T-cell (primary cell): ENCODE measurements around the gene TRAPPC12. TPM values are rescaled to one million over a fixed set of nuclear protein-coding genes. Genes with fewer than 3 reads are reported as not detected.

ENCODE experiments used
- ATAC-seq, 4 experiments: fragments of 200-7000 bp in 3 of 4; fragments of 150-1000 bp in 1 of 4; cut with Tn5 transposase; replicated peaks in 1 of 4; 1 replicate in 3 of 4; 2 replicates in 1 of 4; pipeline ENCODE4 v1.10.0; 2021; ENCODE audit warnings: moderate library complexity in 3 of 4, mild to moderate bottlenecking in 2 of 4, moderate number of reproducible peaks in 1 of 4
- CTCF ChIA-PET, 2 donors: fragments of 300-600 bp; sonication (Branson Sonifier 250); formaldehyde crosslinking; loops; one replicate each; lab custom pipeline; 2022; ENCODE audit warnings: antibody characterized with exemption in 2 of 2; lab: Charles Lee
- POLR2A ChIA-PET, 2 donors: fragments of 300-600 bp; sonication (Branson Sonifier 250); formaldehyde crosslinking; loops; one replicate each; lab custom pipeline; 2022; ENCODE audit warnings: antibody characterized with exemption in 2 of 2; lab: Charles Lee
- DNase-seq, 35 experiments: peaks; one replicate each; pipeline versions ENCODE4 v3.0.0 to v3.0.0-alpha.2; 2013 to 2023
- H3K27ac ChIP-seq: one replicate; pipeline ENCODE4 v1.5.1; 2013; ENCODE audit warnings: low read length
- H3K27me3 ChIP-seq, 2 experiments: replicated peaks in 1 of 2; 1 replicate in 1 of 2; 2 replicates in 1 of 2; pipeline versions ENCODE4 v1.6.1 to v1.7.0; 2013; ENCODE audit warnings: low read length in 1 of 2, mixed read lengths in 1 of 2; ENCODE audit not compliant: control insufficient read depth in 2 of 2, insufficient read depth in 2 of 2; ENCODE audit errors: extremely low read depth in 1 of 2
- H3K36me3 ChIP-seq, 2 donors: 1 replicate in 1 of 2; 2 replicates in 1 of 2; pipeline versions ENCODE4 v1.6.1 to v1.7.0; 2013; ENCODE audit warnings: low read length in 1 of 2; ENCODE audit not compliant: control insufficient read depth in 2 of 2, insufficient read depth in 1 of 2; ENCODE audit errors: extremely low read depth in 1 of 2
- H3K4me1 ChIP-seq, 2 experiments: 1 replicate in 1 of 2; 2 replicates in 1 of 2; pipeline versions ENCODE4 v1.6.1 to v1.7.0; 2013; ENCODE audit warnings: low read length in 2 of 2, mixed read lengths in 1 of 2; ENCODE audit not compliant: insufficient read depth in 2 of 2, control insufficient read depth in 1 of 2; ENCODE audit errors: extremely low read depth in 1 of 2
- H3K4me3 ChIP-seq, 2 donors: 1 replicate in 1 of 2; 2 replicates in 1 of 2; pipeline versions ENCODE4 v1.5.1 to v1.7.0; 2013; ENCODE audit warnings: mild to moderate bottlenecking in 2 of 2, low read length in 1 of 2, moderate library complexity in 1 of 2; ENCODE audit not compliant: control insufficient read depth in 1 of 2; ENCODE audit errors: extremely low read depth in 1 of 2
- H3K9me3 ChIP-seq: 2 replicates; pipeline ENCODE4 v1.7.0; 2013
- H3K27ac Mint-ChIP-seq, 2 donors: one replicate each; pipeline ENCODE4 v1.8.0; 2020 to 2021; ENCODE audit warnings: mild to moderate bottlenecking in 2 of 2, mixed read lengths in 2 of 2
- H3K27me3 Mint-ChIP-seq, 2 donors: one replicate each; pipeline ENCODE4 v1.8.0; 2021 to 2022; ENCODE audit warnings: mixed read lengths in 2 of 2
- H3K36me3 Mint-ChIP-seq: one replicate; pipeline ENCODE4 v1.8.0; 2021; ENCODE audit warnings: mixed read lengths
- H3K4me1 Mint-ChIP-seq, 3 donors: one replicate each; pipeline ENCODE4 v1.8.0; 2020 to 2022; ENCODE audit warnings: mixed read lengths in 3 of 3, mild to moderate bottlenecking in 1 of 3
- H3K4me3 Mint-ChIP-seq, 3 donors: one replicate each; pipeline ENCODE4 v1.8.0; 2020 to 2022; ENCODE audit warnings: mild to moderate bottlenecking in 3 of 3, mixed read lengths in 3 of 3, moderate library complexity in 3 of 3
- H3K9me3 Mint-ChIP-seq, 3 donors: one replicate each; pipeline ENCODE4 v1.8.0; 2020 to 2022; ENCODE audit warnings: mixed read lengths in 3 of 3
- WGBS: methylation state at CpG from one replicate; pipeline ENCODE4 v1.1.5; 2013; ENCODE audit warnings: missing lambda C conversion rate; ENCODE audit not compliant: insufficient coverage; 5-methylcytosine and 5-hydroxymethylcytosine counted together
- total RNA-seq, 35 experiments: library from RNA in 6 of 35; stranded (reverse) in 6 of 35; fragments of 120-200 nt in 1 of 35; gene quantifications; one replicate each; pipeline versions ENCODE4 v1.2.1 to v1.2.4 and lab custom pipeline; 2013 to 2026

The TRAPPC12 gene
- total RNA-seq, 5 donors from 2014 or later (not counting 1 experiment from before 2014, with no cell fraction given) = 103 to 158 (median 152) TPM

DNA sequence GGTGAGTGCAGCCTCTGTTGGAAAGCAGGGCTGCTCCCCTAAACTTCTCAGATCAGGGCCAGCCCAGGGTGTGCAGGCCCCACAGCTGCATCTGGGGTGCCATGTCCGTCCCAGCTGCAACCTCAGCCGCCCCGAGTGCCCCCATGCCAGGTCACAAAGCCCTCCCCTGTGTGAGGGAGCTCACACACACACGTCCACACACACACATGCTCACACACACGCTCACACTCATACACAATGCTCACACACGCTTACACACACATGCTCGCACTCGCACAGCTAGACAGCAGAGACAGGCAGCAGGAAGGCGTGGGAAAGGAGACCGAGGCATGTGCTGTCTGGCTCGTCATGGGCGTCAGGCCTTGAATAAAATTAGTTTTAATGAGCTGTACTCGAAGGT is 84.5 kb downstream of the TRAPPC12 start:
- POLR2A ChIA-PET = no interaction called here

DNA sequence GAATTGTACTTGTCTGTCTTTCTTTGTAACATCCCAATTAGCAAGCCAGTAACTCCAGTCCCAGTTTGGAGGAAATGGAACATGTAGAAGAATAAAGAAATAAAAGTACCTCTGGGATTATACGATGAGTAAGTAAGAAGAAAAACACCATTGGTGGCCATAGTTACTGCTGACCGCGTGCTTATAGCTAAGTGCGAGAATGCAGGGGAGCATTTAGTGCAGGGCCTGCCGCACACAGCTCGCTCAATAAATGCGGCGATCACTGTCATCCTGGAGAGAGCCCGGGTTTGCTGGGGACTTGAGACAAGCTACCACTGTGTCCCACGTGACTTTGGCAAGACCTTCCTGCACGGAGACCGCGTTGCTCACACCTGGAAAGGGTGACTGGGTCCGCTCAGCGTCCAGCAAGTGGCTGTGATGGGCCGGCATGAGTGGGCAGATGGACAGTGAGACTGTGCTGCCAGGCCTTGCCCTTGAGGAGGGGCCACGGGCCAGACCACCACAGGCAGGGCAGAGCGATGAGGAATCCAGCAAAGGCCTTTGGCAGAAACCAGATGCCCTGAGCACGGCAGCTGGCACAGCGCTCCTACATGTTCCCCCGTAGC is 85.0 kb downstream of the TRAPPC12 start:
- Histone ChIP-seq H3K9me3 (no peaks in the 10 kb centered on the region), H3K27ac (no peak overlapping the region), H3K27me3 (no peaks in the 10 kb centered on the region), H3K4me1 (peaks cover 6 to 8% of the 10 kb centered on the region in 2 experiments), H3K4me3 (no peak overlapping the region), H3K36me3 (peaks cover 22 to 58% of the 10 kb centered on the region in 2 donors)
- H3K27me3 Mint-ChIP-seq = no peaks in the 10 kb centered on the region
- no peak overlapping the region for H3K4me3 Mint-ChIP-seq
- no peak overlapping the region for H3K27ac Mint-ChIP-seq
- POLR2A ChIA-PET = no interaction called here
- peaks cover 36% of the 10 kb centered on the region for H3K36me3 Mint-ChIP-seq
- CTCF ChIA-PET = interaction anchor here in 1 of 2 donors (0.6 to 1.5 kb wide), 2 partner anchors 9 to 68 kb away, joined by 3 to 4 read pairs; no protein-coding TSS in a partner anchor
- H3K9me3 Mint-ChIP-seq = no peaks in the 10 kb centered on the region
- DNase-seq = no peak
- 95% methylated on average over 21 of the region's 21 CpGs for WGBS
- peaks cover 10 to 12% (median 10%) of the 10 kb centered on the region in 3 donors for H3K4me1 Mint-ChIP-seq
- ATAC-seq = no peak

More for the DNA sequence above, 84.5 kb downstream of the TRAPPC12 start:
- no peaks in the 10 kb centered on the region for H3K27me3 Mint-ChIP-seq
- H3K27ac Mint-ChIP-seq = no peak overlapping the region
- CTCF ChIA-PET = interaction anchor here in 1 of 2 donors (0.6 to 1.5 kb wide), 2 partner anchors 10 to 68 kb away, joined by 3 to 4 read pairs; no protein-coding TSS in a partner anchor
- DNase-seq = no peak
- 94% methylated on average over 9 of the region's 13 CpGs for WGBS
- peaks cover 10 to 12% (median 10%) of the 10 kb centered on the region in 3 donors for H3K4me1 Mint-ChIP-seq
- H3K9me3 ChIP-seq = no peaks in the 10 kb centered on the region
- ATAC-seq = no peak
- H3K4me3 ChIP-seq = no peak overlapping the region
- H3K27me3 ChIP-seq = no peaks in the 10 kb centered on the region
- H3K36me3 ChIP-seq = peaks cover 21 to 57% of the 10 kb centered on the region in 2 donors
- H3K9me3 Mint-ChIP-seq = no peaks in the 10 kb centered on the region
- peaks cover 33% of the 10 kb centered on the region for H3K36me3 Mint-ChIP-seq
- H3K4me3 Mint-ChIP-seq = no peak overlapping the region
- H3K4me1 ChIP-seq = peaks cover 6 to 8% of the 10 kb centered on the region in 2 experiments
- no peak overlapping the region for H3K27ac ChIP-seq

DNA sequence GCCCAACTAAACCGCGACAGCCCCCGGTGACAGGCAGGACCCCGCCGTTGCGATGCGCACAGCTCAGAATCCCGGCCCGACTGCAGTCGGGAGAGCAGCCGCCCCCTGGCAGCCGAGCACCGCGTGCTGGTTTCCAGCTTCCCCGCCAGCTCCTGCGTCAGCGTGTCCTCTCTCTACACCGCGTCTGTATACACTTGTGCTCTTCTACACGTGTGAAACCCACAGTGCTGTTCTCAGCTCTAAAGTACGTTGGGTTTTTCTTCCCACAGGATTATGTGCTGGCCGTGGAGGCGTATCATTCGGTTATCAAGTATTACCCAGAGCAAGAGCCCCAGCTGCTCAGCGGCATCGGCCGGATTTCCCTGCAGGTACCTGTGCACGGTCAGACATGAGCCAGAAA is 85.8 kb downstream of the TRAPPC12 start:
- H3K4me1 ChIP-seq = peaks cover 6 to 8% of the 10 kb centered on the region in 2 experiments
- Mint-ChIP-seq H3K4me1 (peaks cover 10 to 12% (median 10%) of the 10 kb centered on the region in 3 donors), H3K36me3 (peaks cover 42% of the 10 kb centered on the region), H3K4me3 (no peak overlapping the region), H3K27me3 (no peaks in the 10 kb centered on the region), H3K9me3 (no peaks in the 10 kb centered on the region), H3K27ac (no peak overlapping the region)
- no peak for ATAC-seq
- no peaks in the 10 kb centered on the region for H3K9me3 ChIP-seq
- H3K4me3 ChIP-seq = no peak overlapping the region
- no peaks in the 10 kb centered on the region for H3K27me3 ChIP-seq
- peaks cover 26 to 66% of the 10 kb centered on the region in 2 donors for H3K36me3 ChIP-seq
- no peak overlapping the region for H3K27ac ChIP-seq
- WGBS = 95% methylated on average over 22 of the region's 28 CpGs
- CTCF ChIA-PET = no interaction called here
- no peak for DNase-seq
- POLR2A ChIA-PET = no interaction called here

DNA sequence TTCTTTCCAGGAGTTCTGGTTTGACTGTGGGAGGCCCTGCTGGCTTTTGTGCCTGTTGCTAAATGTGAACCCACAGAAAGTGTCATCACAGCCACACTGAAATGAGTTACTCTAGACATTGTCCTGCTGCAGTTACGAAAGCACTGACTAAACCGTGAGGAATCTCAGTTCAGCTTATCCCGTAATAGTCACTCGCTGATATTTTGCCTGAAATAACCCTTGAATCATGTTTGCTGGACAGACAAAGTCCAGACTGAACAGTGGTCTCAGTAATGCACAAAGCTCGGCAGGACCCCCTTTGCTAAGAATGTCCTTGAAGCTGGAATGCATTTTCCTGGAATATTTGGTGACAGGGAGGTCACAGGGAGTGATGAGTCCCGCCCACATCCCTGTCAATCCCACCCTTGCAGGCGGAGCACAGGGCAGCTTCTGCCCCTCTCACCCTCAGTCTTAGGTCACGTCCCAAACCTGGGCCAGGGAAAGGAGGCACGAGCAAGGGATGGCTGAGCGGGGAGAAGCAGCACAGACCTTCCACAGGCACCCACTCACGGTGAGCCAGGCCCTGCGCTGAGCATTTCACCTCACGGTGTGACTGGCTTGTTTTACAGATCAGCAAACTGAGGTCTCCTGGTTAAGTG is 86.5 kb downstream of the TRAPPC12 start:
- peaks cover 6 to 8% of the 10 kb centered on the region in 2 experiments for H3K4me1 ChIP-seq
- no peak overlapping the region for H3K27ac ChIP-seq
- Mint-ChIP-seq H3K36me3 (peaks cover 48% of the 10 kb centered on the region), H3K27me3 (no peaks in the 10 kb centered on the region), H3K4me3 (no peak overlapping the region), H3K4me1 (peaks cover 9 to 10% (median 9%) of the 10 kb centered on the region in 3 donors), H3K27ac (no peak overlapping the region), H3K9me3 (no peaks in the 10 kb centered on the region)
- WGBS = 91% methylated on average over 8 of the region's 13 CpGs
- no peaks in the 10 kb centered on the region for H3K9me3 ChIP-seq
- no peak overlapping the region for H3K4me3 ChIP-seq
- POLR2A ChIA-PET = no interaction called here
- CTCF ChIA-PET = no interaction called here
- DNase-seq (no peak), ATAC-seq (no peak)
- no peaks in the 10 kb centered on the region for H3K27me3 ChIP-seq
- peaks cover 26 to 69% of the 10 kb centered on the region in 2 donors for H3K36me3 ChIP-seq

DNA sequence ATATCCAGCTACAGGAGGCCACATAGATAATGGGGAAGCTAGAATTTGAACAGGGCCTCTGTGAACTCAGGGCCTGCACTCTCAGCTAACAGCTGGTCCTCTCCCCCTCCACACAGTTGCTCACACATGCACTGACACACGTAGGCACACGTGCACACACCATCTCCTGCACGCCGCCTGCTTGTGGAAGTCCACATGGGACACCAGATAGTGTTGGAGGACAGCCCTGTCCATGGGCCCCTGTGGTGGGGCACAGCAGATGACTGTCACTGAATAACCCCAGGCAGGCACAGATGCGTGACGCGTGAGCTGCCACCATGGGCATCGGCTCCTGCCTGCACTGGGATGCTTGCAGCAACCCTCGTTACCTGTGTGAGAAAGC is 87.0 kb downstream of the TRAPPC12 start:
- POLR2A ChIA-PET = no interaction called here
- CTCF ChIA-PET = no interaction called here
- Mint-ChIP-seq H3K27ac (no peak overlapping the region), H3K9me3 (no peaks in the 10 kb centered on the region), H3K4me3 (no peak overlapping the region), H3K27me3 (no peaks in the 10 kb centered on the region), H3K4me1 (peaks cover 5 to 8% (median 6%) of the 10 kb centered on the region in 3 donors), H3K36me3 (peaks cover 48% of the 10 kb centered on the region)
- Histone ChIP-seq H3K4me1 (peaks cover 6% of the 10 kb centered on the region in 2 experiments), H3K36me3 (peaks cover 26 to 74% of the 10 kb centered on the region in 2 donors), H3K27ac (no peak overlapping the region), H3K27me3 (no peaks in the 10 kb centered on the region), H3K4me3 (no peak overlapping the region), H3K9me3 (no peaks in the 10 kb centered on the region)
- DNase-seq = no peak
- ATAC-seq = no peak
- 97% methylated on average over 7 of the region's 9 CpGs for WGBS

DNA sequence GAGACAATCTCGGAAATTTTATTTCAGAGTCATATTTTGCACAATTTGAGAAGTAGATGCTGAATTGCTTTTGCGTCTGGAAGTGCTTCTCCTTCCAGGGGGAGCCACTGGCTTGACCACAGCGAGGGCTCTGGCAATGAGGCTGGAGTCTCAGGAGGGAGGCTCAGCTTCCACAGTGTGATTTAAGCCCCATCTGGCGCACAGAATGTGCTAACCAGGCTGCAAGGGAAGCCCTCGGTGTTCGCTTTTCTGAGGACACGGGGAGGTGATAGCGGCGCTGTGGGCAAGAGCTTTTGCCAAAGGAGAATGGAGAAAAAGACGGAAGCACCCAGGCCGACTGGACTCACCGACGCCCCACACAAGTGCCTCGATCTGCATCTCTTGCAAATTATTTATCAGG is 87.5 kb downstream of the TRAPPC12 start:
- Mint-ChIP-seq H3K27me3 (no peaks in the 10 kb centered on the region), H3K36me3 (peaks cover 51% of the 10 kb centered on the region), H3K4me3 (no peak overlapping the region), H3K9me3 (no peaks in the 10 kb centered on the region), H3K4me1 (peaks cover 3% of the 10 kb centered on the region in 3 donors), H3K27ac (no peak overlapping the region)
- Histone ChIP-seq H3K9me3 (no peaks in the 10 kb centered on the region), H3K27me3 (no peaks in the 10 kb centered on the region), H3K27ac (no peak overlapping the region), H3K4me3 (no peak overlapping the region), H3K36me3 (peaks cover 26 to 79% of the 10 kb centered on the region in 2 donors), H3K4me1 (peaks cover under 1 to 2% of the 10 kb centered on the region in 2 experiments)
- WGBS = 94% methylated on average over 13 of the region's 14 CpGs
- ChIA-PET POLR2A (no interaction called here), CTCF (no interaction called here)
- DNase-seq (no peak), ATAC-seq (no peak)
